B cell (primary cell): ENCODE results near the gene FTO. TPM values are rescaled to one million over a fixed set of nuclear protein-coding genes. Genes with fewer than 3 reads are reported as not detected.

Source experiments
- ATAC-seq: fragments of 200-7000 bp; cut with Tn5 transposase; one replicate; pipeline ENCODE4 v1.10.0; 2021; ENCODE audit warnings: low read depth, mild to moderate bottlenecking, moderate number of reproducible peaks, moderate library complexity
- CTCF ChIA-PET: fragments of 350-600 bp; sonication (Branson Sonifier 250); formaldehyde crosslinking; loops from one replicate; lab custom pipeline; 2021; ENCODE audit warnings: antibody characterized with exemption, inconsistent platforms; lab: Charles Lee
- POLR2A ChIA-PET: fragments of 350-600 bp; sonication (Branson Sonifier 250); formaldehyde crosslinking; loops from one replicate; lab custom pipeline; 2021; ENCODE audit warnings: antibody characterized with exemption; lab: Charles Lee
- DNase-seq: peaks from one replicate; pipeline ENCODE4 v3.0.0; 2013
- H2AFZ ChIP-seq: 2 replicates; pipeline ENCODE4 v1.6.1; 2012; ENCODE audit warnings: mild to moderate bottlenecking, low read depth, low read length; ENCODE audit not compliant: insufficient read depth, poor library complexity, severe bottlenecking
- H3K27ac ChIP-seq, 2 donors: 1 replicate in 1 of 2; 2 replicates in 1 of 2; pipeline ENCODE4 v1.5.1; 2012 to 2013; ENCODE audit warnings: low read length in 2 of 2, mild to moderate bottlenecking in 2 of 2, moderate library complexity in 1 of 2
- H3K27me3 ChIP-seq, 4 experiments: fragments of 200-600 bp in 1 of 4; sonication (generic) in 1 of 4; replicated peaks in 1 of 4; 1 replicate in 2 of 4; 2 replicates in 2 of 4; pipeline versions ENCODE4 v1.6.1 to v1.7.0; 2013 to 2016; ENCODE audit warnings: low read length in 3 of 4, mild to moderate bottlenecking in 2 of 4, mixed read lengths in 1 of 4, moderate library complexity in 1 of 4; ENCODE audit not compliant: insufficient read depth in 4 of 4, control insufficient read depth in 3 of 4; ENCODE audit errors: control extremely low read depth in 1 of 4
- H3K36me3 ChIP-seq, 2 experiments: replicated peaks in 1 of 2; 1 replicate in 1 of 2; 2 replicates in 1 of 2; pipeline versions ENCODE4 v1.6.1 to v1.7.1; 2013; ENCODE audit warnings: low read length in 1 of 2; ENCODE audit not compliant: insufficient read depth in 2 of 2, control insufficient read depth in 1 of 2; ENCODE audit errors: control extremely low read depth in 1 of 2, extremely low read depth in 1 of 2
- H3K4me1 ChIP-seq, 2 donors: fragments of 200-600 bp in 1 of 2; sonication (generic) in 1 of 2; 1 replicate in 1 of 2; 2 replicates in 1 of 2; pipeline versions ENCODE4 v1.5.1 to v1.6.1; 2013 to 2017; ENCODE audit warnings: low read length in 2 of 2; ENCODE audit not compliant: control insufficient read depth in 2 of 2, insufficient read depth in 2 of 2
- H3K4me2 ChIP-seq: replicated peaks from 2 replicates; pipeline ENCODE3; 2012; ENCODE audit warnings: mild to moderate bottlenecking, low read depth, low read length; ENCODE audit not compliant: poor library complexity, severe bottlenecking
- H3K4me3 ChIP-seq, 5 experiments: fragments of 200-600 bp in 1 of 5; sonication (generic) in 1 of 5; 1 replicate in 3 of 5; 2 replicates in 2 of 5; pipeline versions ENCODE4 v1.5.1 to v1.7.0; 2011 to 2016; ENCODE audit warnings: low read length in 4 of 5, mild to moderate bottlenecking in 4 of 5, low read depth in 2 of 5, control low read depth in 1 of 5, moderate library complexity in 1 of 5; ENCODE audit not compliant: insufficient read depth in 1 of 5; ENCODE audit errors: control extremely low read depth in 1 of 5, extremely low read depth in 1 of 5
- H3K79me2 ChIP-seq: fragments of 200-600 bp; sonication (generic); one replicate; pipeline ENCODE4 v1.6.0; 2016; ENCODE audit warnings: low read length; ENCODE audit not compliant: control insufficient read depth, insufficient read depth
- H3K9ac ChIP-seq: fragments of 200-600 bp; sonication (generic); 2 replicates; pipeline ENCODE4 v1.6.1; 2017; ENCODE audit warnings: mild to moderate bottlenecking, low read length, moderate library complexity
- H3K9me3 ChIP-seq, 3 donors: one replicate each; pipeline versions ENCODE4 v1.6.1 to v1.7.1; 2013; ENCODE audit warnings: low read length in 2 of 3; ENCODE audit not compliant: control insufficient read depth in 2 of 3, insufficient read depth in 1 of 3; ENCODE audit errors: control extremely low read depth in 1 of 3
- H4K20me1 ChIP-seq: 2 replicates; pipeline ENCODE4 v1.6.0; 2012; ENCODE audit warnings: mild to moderate bottlenecking, low read length; ENCODE audit not compliant: insufficient read depth, control insufficient read depth, poor library complexity, severe bottlenecking
- H3K27ac Mint-ChIP-seq: one replicate; pipeline ENCODE4 v1.8.0; 2021; ENCODE audit warnings: mixed read lengths
- H3K27me3 Mint-ChIP-seq: one replicate; pipeline ENCODE4 v1.8.0; 2021; ENCODE audit warnings: mixed read lengths
- H3K4me1 Mint-ChIP-seq: one replicate; pipeline ENCODE4 v1.8.0; 2021; ENCODE audit warnings: mixed read lengths
- H3K4me3 Mint-ChIP-seq: one replicate; pipeline ENCODE4 v1.8.0; 2021; ENCODE audit warnings: mixed read lengths
- H3K9me3 Mint-ChIP-seq: one replicate; pipeline ENCODE4 v1.8.0; 2022; ENCODE audit warnings: mixed read lengths; ENCODE audit not compliant: insufficient read depth
- CTCF ChIP-seq: fragments of 200-600 bp; IDR thresholded peaks from one replicate; pipeline ENCODE4 v1.8.0; 2022; ENCODE audit warnings: antibody characterized with exemption, mild to moderate bottlenecking
- EZH2 ChIP-seq: IDR thresholded peaks from 2 replicates; pipeline ENCODE4 v1.6.1; 2012; ENCODE audit warnings: borderline replicate concordance, low read depth, mild to moderate bottlenecking, moderate library complexity, low read length; ENCODE audit not compliant: insufficient read depth, poor library complexity, severe bottlenecking
- WGBS: methylation state at CpG from one replicate; pipeline ENCODE4 v1.1.5; 2013; ENCODE audit warnings: missing lambda C conversion rate; ENCODE audit not compliant: insufficient coverage; 5-methylcytosine and 5-hydroxymethylcytosine counted together
- intact Hi-C: fragments of 100-400 bp; cut with micrococcal nuclease; formaldehyde crosslinking; loops from one replicate; pipeline ENCODE4 v1.10.0; 2022
- polyA plus RNA-seq: library from polyadenylated mRNA; depleted of rRNA; stranded (reverse); fragments of >200 nt; gene quantifications from 2 replicates; pipeline ENCODE4 v1.2.3, GENCODE V29; 2012
- total RNA-seq, 2 donors: library from RNA; stranded (reverse); fragments of 120-200 nt in 1 of 2; gene quantifications; 1 replicate in 1 of 2; 2 replicates in 1 of 2; pipeline versions ENCODE4 v1.2.3 to v1.2.4, GENCODE V29; 2013 to 2022

FTO gene
- total and polyA plus RNA-seq, 2 donors (not counting 1 experiment from before 2014, with no cell fraction given), result 26.5 to 68.5 TPM

DNA sequence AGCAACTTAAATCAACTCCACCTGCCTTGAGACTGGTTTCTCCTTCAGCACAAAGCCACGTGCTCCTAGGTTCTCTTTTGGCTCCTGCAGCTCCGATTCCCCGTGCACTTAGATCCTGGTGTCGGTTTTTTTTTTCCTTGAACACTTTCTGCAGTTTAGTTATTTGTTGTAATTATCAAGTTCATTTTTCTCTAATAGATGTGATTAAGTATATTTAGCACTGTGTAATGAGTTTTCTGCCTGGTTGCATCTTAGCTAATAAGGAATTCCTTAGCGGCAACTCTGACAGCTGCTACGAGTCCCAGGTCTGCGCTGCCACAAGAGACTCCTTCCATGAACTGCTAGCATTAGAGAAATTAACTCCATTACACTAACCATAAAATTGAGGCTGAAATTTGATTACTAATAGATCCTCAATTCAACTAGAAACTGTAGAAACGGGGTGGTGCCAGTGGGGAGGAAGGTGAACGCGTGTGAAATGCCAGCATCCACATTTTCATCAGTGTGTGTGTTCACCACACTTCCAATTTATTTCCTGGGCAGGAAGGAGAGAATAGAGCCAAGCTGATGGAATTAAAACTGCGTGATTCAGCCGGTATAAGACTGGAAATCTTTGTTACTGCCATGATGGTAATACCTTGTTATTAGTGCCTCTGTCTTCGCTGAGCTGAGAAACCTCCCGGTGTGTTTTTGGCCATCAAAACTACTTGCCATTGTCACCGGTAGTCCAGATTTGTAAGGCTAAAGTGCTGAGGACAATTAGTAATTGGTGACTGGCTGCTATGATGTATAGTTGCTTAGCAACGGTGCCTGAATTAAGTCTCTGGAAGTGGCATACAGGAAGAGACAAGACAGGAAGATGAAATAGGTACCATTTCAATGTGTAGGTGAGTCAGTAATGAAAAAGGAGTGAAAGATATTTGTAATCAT is 350.2 kb downstream of the FTO start:
- Mint-ChIP-seq H3K27me3 (no peaks in the 10 kb centered on the region), H3K27ac (no peak overlapping the region), H3K9me3 (no peaks in the 10 kb centered on the region), H3K4me1 (no peaks in the 10 kb centered on the region), H3K4me3 (no peak overlapping the region)
- Histone ChIP-seq H3K36me3 (no peaks in the 10 kb centered on the region), H2AFZ (no peak overlapping the region), H4K20me1 (no peaks in the 10 kb centered on the region), H3K9me3 (no peaks in the 10 kb centered on the region), H3K27me3 (no peaks in the 10 kb centered on the region), H3K9ac (no peak overlapping the region), H3K27ac (no peak overlapping the region), H3K4me2 (no peak overlapping the region), H3K4me1 (no peaks in the 10 kb centered on the region), H3K79me2 (no peaks in the 10 kb centered on the region), H3K4me3 (no peak overlapping the region)
- intact Hi-C loops, result no loop called here
- ATAC-seq, result no peak
- no peak for DNase-seq
- ChIA-PET POLR2A (no interaction called here), CTCF (interaction anchor here (0.6 kb wide), 1 partner anchor 10 kb away, joined by 5 read pairs; no protein-coding TSS in a partner anchor)
- WGBS, result 96% methylated on average over 7 of the region's 16 CpGs
- no peak for TF ChIP-seq CTCF
- TF ChIP-seq EZH2, result no peak

DNA sequence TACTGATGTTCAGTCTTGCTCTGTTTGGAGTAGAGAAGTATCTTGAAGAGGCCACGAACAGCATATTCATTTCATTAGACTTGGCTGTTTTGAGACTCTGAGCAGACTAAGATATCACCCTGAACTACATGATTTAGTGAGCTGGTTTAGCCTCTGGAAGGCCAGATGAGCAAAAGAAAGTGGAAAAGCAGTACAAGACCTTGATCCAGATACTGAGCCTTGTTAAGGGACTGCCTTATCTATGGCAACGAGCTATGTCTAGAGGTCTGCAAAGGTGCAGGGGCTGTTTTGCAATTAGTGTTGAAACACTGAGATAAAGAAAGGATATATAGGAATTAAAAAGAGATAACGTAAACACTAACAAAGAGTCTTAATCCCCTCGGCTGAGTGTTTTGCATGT is 351.2 kb downstream of the FTO start:
- ChIA-PET CTCF (no interaction called here), POLR2A (no interaction called here)
- H3K4me3 ChIP-seq, result no peak overlapping the region
- no peak overlapping the region for H2AFZ ChIP-seq
- intact Hi-C loops, result no loop called here
- no peak overlapping the region for H3K27ac ChIP-seq
- H3K4me2 ChIP-seq, result no peak overlapping the region
- H3K36me3 ChIP-seq, result no peaks in the 10 kb centered on the region
- no peaks in the 10 kb centered on the region for H3K79me2 ChIP-seq
- no peak for ATAC-seq
- no CpG with 5 or more reads among the region's 4 CpGs for WGBS
- no peak overlapping the region for H3K9ac ChIP-seq
- H3K27ac Mint-ChIP-seq, result no peak overlapping the region
- no peaks in the 10 kb centered on the region for H3K27me3 Mint-ChIP-seq
- H3K4me1 ChIP-seq, result no peaks in the 10 kb centered on the region
- H3K4me1 Mint-ChIP-seq, result no peaks in the 10 kb centered on the region
- no peaks in the 10 kb centered on the region for H4K20me1 ChIP-seq
- H3K9me3 Mint-ChIP-seq, result no peaks in the 10 kb centered on the region
- no peak for DNase-seq
- no peaks in the 10 kb centered on the region for H3K27me3 ChIP-seq
- no peak overlapping the region for H3K4me3 Mint-ChIP-seq
- TF ChIP-seq CTCF (no peak), EZH2 (no peak)
- no peaks in the 10 kb centered on the region for H3K9me3 ChIP-seq
